ENCODE data around the gene TOX3.

- TF ChIP-seq ZFX (IDR thresholded peaks at IDR 0.05; ENCODE audit: borderline replicate concordance) = no peak
- no peak for TF ChIP-seq CTCF (IDR thresholded peaks at IDR 0.05)
Observed at GRCh38 chr16:52498328-52499059, 48.4 kb downstream of the TOX3 start.
